ENCODE results near the gene PTPRS.
"Not testable (repeated sequence)": the region's sequence is repeated elsewhere in the genome, so short reads cannot be mapped to it uniquely, and the experiment has no call there.

The PTPRS gene

DNA sequence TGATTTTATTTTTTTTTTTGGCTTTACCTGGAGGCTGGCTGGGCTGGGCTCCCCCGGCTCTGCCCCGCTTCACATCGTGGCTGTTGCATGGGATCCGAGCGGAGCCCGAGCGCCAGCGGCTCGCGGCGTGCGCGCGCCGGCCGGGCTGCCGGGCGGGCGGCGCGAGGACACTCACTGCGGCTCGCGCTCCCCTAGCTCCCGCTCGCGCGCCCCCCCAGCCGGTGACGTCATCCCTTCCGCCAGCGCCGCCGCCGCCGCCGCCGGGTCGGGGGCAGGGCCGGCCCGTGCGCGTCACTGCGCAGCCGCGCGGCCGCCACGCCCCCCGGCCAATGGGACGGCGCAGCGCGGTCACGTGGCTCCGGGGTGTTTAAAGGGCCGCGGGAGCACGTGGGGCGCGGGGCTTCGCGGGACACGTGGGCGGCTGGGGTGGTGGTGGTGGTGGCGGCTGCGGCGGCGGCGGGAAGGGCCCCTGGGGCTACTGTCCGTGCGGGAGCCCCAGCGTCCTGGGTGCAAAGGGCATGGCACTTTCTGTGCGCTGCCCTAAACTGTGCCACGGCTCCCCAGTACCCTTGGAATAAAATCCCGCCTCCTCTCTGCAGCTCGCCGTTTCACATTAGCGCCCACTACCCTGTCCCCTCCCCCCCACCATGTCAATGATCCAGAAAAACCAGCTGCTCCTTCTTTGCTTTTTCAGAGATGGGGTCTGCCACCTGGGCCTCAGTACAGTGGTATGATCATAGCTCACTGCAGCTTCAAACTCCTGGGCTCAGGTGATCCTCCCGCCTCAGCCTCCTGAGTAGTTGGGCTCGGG is at the start of gene PTPRS:
Gene PTPRS, minus strand, starts transcription at position 176 of the 811 bp plus-strand sequence. CDS start 54,672 bp downstream, outside the sequence.
- DNase-seq: peak; percentile 78

DNA sequence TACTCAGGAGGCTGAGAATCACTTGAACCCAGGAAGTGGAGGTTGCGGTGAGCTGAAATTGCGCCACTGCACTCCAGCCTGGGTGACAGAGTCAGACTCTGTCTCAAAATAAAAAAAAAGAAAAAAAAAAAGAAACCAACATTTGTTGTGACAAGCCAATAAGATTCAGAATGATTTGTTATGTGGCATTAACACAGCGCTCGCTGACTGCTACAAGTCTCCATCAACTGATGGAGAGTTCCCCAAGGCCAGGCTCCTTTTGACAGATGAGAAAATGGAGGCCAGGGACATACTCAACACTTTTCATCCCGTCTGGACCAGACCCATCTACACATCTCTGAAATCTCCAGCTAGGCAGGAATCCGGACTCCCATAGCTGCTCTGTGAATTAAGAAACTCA is 48.7 kb upstream of the PTPRS start:
- DNase-seq: no peak

DNA sequence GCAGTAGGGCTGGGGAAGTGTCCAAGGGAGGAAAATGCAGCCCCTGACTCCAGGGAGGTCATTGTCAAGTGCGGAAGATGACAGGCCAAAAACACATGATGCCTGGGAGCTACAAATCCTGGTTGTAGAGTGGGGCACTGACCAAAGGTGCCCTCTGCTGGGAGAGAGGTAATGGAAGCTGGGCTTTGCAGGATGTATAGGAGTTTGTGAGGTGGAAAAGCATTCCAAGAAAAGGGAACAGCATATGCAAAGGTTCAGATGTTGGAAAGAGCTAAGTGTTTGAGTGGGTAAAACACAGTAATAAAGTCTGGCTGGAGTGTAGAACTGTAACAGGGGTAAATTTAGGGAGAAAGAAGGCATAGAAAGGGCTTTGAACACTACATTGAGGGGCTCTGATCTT is 46.9 kb upstream of the PTPRS start:
- no peak for DNase-seq

DNA sequence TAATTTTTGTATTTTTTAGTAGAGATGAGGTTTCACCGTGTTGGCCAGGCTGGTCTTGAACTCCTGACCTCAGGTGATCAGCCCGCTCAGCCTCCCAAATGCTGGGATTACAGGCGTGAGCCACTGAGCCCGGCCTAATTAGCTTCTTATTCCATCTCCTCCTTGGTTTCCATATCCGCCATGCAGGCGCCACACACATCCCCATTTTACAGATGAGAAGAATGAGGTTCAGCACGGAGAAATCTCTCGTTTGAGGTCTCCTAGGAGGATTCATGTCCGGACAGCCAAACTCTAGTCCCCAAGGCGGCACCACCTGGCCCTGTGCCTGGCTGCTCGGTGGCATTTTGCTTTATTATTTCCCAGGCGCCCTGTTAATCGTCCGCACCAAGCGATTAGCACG is 46.2 kb upstream of the PTPRS start:
- DNase-seq: no peak

DNA sequence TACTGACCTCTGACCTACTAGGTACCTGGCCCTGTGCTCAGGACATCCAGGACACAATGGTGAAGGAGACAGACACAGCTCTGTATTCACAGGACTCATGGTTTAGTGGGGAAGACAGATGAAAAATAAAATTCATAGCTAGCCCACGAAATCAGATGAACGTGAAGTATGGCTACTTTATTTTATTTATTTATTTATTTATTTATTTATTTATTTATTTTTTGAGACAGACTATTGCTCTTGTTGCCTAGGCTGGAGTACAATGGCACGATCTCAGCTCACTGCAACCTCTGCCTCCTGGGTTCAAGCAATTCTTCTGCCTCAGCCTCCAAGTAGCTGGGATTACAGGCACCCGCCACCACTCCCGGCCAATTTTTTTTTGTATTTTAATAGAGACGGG is 40.6 kb upstream of the PTPRS start:
- DNase-seq: not testable (repeated sequence)

DNA sequence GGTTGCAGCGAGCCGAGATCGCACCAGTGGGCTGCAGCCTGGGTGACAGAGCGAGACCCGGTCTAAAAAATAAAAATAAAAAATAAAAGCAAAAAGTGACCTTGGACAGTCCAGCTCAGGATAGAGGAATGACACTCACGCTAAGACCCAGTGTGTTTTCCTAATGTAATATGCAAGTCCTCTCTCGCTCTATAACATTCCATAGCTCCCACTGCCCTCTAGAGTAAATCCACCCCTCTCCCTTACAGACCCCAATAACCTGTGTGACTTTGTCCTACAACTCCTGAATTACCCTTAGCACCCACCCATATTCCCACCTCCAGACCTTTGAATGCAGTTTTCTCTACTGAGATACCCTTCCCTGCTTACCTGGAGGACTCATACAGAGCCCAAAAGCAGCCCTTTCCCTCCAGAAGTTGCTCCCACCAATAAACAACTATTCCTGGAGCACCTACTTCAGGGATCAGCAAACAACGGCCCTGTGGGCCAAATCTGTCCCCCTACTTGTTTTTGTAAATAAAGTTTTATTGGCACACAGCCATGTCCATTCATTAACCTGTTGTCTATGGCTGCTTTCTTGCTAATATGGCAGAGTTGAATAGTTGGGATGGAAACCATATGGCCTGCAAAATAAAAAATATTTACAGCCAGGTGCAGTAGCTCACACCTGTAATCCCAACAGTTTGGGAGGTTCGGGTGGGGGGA is 39.8 kb upstream of the PTPRS start:
- no peak for DNase-seq

DNA sequence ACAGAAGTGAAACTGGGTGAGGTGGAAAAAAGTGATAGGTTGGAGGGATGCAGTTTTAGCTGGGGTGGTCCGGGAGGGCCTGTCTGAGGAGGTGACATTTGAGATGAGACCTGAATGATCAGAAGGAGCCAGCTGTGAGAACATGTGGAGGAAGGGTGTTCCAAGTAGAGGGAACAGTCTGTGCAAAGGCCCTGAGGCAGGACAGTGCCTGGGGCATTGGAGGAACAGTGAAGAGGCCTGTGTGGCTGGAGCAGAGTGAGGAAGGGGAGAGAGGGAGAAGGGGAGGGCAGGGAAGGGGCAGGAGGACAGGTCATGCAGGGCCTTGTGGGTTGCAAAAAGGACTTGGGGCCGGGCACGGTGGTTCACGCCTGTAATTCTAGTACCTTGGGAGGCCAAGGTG is 36.3 kb upstream of the PTPRS start:
- DNase-seq: no peak

DNA sequence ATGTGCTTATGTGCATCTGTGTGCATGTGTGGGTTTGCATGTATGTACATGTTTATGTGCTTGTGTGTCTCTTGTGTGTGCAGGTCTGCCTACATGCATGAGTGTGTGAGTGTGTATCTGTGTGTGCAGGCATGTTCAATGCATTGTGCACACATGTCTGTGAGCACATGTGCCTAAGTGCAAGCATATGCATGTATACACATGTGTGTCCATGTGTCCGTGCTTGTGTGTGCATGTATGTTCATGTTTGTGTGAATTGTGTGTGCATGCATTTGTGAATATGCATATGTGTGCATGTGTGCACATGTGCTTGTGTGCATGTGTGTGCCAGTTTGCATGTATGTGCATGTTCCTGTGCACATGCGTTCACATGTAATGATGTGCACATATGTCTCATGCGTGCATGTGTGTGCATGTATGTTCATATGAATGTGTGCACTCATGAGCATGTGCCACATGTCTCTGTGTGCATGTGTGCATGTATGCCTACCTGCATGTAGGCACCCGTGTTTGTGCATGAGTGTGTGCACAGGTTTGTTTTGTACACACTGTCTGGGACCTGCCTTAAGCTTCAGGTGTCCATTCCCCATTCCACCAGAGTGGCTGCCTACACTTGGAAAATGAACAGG is 32.1 kb upstream of the PTPRS start:
- DNase-seq: no peak

DNA sequence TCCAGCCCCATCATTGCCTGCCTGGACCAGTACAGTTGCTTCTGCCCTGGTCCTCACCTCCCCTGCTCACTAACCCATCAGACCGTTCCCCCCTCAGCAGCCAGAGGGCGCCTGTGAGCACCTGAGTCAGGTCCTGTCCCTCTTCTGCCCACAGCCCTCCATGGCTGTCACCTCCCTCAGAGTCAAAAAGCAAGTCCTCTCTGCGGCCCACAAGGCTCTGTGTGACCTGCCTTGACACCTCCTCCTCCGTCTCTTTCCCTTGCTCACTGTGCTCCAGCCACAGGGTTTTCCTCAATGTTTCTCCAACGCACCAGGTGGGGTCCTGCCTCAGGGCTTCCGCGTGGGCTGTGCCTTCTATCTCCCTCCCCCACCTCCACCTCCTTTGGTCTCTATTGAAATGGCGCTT is 29.4 kb upstream of the PTPRS start:
- DNase-seq: no peak

DNA sequence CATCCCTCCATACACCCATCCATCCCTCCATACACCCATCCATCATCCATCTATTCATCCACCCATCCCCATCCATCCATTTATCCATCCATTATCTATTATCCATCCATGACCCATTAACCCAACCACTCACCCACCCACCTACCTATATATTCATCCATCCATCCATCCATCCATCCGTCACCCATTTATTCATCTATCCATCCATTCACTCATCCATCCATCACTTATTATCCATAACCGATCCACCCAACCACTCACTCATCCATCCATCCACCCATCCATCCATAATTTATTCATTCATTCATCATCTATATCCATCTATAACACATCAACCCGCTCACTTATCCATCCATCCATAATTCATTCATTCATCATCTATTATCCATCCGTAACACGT is 28.7 kb upstream of the PTPRS start:
- no peak for DNase-seq

DNA sequence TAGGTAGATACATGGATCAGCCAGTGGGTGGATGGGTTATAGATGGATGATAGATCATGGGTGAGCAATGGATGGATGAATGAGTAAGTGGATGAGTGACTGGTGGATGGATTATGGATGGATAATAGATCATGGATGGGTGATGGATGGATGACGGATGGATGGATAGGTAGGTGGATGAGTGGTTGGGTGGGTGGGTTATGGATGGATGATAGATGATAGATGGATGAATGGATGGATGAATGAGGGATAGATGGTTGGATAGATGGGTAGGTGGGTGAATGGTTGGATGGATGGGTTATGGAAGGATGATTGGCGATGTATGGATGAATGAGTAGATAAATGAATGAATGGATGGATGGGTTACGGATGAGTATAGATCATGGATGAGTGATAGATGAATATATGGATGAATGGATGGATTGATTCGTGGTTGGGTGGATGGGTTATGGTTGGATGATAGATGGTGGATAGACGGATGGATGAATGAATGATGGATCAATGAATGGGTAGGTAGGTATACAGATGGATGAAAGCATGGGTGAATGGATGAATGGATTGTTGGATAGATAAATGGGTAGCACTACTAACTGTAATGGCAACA is 27.0 kb upstream of the PTPRS start:
- DNase-seq: no peak

DNA sequence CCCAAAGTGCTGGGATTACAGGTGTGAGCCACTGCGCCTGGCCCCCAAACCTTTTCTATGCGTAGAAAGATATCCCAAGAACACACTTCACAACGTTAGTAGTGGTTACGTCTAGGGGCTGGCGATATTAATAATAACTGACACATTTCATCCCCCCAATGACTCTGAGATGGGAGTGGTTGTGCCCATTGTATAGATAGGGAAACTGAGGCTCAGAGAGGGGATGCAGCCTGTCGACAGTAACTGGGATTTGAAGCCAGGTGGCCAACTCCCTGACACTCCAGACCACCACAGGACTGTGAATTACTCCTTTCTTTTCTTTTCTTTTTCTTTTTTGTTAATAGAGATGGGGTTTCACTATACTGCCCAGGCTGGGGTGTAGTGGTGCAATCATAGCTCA is 25.3 kb upstream of the PTPRS start:
- DNase-seq: no peak

DNA sequence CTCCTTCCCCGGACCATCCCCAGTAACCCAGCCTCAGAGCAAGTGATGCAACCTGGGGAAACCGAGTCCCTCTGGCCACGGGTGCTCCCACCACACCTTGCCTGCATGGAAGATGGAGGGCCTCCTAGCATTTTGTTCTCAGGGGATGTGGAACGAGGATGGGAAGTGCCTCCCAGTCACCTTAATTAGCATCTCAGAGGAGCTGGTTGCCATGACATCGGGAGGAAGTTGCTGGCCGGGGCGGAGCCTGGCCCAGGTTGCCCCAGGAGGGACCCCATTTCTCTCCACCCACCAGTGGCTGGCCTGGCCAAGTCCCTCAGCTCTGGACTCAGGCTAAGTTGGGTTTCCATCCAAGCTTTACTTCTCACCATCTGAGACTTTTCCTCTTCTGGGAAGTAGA is 24.1 kb upstream of the PTPRS start:
- no peak for DNase-seq

DNA sequence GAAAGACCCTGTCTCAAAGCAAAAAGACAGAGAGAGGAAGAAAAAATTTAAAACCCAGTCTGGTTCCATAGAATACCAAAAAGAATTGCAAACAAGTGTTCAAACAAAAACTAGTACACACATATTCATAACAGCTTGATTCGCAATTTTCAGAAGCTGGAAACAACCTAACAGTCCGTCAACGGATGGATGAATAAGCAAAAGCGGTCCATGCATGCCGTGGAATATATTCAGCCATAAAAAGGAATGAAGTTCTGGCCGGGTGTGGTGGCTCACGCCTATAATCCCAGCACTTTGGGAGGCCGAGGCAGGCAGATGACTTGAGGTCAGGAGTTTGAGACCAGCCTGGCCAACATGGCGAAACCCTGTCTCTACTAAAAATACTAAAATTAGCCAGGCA is 21.2 kb upstream of the PTPRS start:
- DNase-seq: not testable (repeated sequence)

DNA sequence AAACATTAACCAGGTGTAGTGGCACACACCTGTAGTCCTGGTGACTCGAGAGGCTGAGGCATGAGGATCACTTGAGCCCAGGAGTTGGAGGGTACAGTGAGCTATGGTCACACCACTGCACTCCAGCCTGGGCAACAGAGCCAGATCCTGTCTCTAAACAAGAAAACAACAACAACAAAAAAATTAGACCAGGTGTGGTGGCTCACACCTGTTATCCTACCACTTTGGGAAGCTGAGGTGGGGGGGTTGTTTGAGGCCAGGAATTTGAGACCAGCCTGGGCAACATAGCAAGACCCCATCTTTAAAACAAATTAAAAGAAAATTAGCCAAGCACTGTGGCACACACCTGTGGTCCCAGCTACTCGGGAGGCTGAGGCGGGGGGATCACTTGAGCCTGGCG is 20.8 kb upstream of the PTPRS start:
- no peak for DNase-seq

DNA sequence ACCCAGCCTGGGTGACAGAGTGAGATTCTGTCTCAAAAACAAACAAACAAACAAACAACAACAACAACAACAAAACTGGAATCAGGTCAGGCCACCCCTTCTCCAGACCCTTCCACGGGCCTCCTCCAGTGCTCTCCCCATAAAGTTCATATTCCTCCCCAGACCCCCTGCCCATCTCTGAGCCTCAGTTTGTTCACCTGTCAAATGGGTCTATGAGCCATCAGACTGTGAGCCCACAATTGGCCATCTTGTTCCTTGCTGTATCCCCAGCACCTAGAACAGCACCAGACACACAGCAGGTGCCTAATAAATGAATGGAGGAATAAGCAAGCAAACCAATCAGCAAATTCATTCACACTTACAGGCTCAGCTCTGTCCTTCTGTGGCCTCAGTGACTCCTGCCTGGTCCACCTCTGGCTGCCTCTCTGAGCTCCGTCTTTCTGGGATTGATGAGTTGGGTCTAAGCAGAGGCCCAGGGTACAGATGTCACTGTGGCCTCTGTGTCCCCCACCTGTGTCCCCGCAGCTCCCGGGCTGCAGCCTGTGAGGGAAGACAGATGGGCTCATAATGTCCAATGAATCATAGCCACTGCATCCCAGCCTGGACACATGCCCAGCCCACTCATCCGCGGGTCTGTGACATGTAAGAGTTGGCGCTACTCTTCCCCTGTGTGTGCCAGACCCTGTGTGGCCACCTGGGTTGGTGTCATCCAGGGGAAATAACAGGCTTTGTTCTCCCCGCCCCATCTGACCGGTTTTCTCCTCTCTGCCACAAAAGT is 19.6 kb upstream of the PTPRS start:
- DNase-seq: peak; percentile 90

DNA sequence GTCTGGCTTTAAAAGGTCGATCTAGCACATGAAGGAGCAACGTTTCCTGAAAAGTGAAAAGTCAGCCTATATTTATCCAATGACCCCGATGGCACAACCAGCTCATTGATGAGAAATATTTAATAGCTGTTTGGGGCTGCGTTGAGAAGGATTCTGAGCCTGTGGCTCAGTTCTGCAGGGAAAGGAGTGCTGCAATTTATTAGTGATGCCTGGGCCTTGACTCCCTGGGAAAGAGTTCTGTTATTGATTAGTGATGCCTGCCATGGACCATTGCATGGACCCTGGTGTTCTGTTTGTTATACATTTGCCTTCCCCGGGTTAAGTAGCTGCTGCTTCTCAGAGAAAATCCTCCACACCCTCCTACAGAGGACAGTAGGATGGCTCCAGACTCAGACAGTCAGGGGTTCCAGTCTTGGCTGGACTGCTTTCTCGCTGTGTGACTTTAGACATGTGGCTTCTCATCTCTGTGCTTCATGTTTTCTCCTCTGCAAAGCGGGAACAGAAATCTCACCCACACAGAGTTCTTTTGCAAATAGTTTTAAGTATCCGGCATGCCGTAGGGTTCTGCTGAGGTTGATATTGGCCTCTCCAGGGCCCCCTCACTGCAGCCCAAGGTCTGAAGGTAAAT is 17.7 kb upstream of the PTPRS start:
- DNase-seq: peak; percentile 39

DNA sequence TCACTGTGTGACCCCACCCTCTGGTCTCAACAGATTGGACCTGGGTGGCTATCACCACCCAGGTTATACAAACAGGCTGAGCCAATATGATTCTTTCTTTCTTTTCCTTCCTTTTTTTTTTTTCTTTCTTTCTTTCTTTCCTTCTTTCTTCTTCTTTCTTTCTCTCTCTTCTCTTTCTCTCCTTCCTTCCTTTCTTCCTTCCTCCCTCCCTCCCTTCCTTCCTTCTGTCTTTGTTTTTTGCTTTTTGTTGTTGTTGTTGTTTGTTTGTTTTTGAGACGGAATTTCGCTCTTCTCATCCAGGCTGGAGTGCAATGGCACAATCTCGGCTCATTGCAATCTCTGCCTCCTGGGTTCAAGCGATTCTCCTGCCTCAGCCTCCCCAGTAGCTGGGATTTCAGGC is 17.0 kb upstream of the PTPRS start:
- DNase-seq: no peak

DNA sequence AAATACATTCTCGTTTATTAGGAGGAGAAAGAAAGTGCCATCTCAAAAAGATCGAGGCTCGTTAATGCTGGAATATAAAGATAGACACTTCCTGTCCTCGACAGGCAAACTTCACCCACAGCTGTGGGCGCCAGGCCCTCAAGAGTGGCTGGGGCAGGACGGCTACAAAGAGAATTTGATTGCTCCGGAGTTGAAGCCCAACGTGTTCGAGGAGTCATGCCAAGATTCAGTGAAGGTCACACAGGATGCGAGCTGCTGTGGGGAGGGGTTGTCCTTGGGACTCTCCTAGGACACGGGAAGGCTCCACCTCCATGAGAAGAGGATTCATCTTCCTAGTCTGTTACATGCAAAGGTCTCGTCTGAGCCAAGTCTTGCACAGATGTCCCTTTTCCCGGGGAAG is 16.3 kb upstream of the PTPRS start:
- DNase-seq: peak; percentile 50

DNA sequence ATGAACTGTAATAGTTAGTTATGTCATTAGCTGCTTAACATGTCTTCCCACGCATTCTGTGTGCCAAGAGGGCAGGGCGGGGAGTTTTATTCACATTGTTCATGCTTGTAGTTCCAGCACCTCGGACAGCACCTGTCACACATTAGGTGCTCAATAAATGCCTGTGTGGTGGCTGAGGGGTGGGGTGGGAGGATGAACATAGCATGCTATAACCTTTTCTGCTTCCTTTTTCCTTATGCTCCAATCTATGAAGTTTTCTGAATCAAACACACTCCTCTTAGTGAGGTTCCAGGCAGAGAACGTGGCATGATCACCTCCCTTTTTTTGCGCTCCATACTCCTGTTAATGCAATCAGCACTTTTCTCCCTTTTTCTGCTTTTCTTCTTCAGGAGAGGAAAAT is 15.8 kb upstream of the PTPRS start:
- no peak for DNase-seq

DNA sequence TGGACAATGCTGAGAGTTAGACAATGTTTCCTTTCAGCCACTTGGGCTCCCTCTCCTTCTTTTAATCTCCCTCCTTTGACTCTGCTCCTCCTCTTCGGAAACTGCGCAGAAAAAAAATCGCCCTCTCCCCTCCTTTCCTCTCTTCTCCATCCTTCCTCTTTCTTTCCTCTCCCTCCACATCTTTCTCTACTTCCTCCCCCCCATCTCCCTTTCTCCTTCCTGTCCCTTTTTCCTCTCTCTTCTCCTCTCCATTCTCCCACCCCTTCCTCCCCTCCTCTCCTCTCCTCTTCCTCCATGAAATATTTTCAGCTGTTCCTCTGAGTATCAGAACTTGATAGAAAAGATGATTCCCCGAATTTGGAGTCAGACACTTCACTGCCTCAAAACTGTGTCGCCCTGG is 15.1 kb upstream of the PTPRS start:
- DNase-seq: no peak

DNA sequence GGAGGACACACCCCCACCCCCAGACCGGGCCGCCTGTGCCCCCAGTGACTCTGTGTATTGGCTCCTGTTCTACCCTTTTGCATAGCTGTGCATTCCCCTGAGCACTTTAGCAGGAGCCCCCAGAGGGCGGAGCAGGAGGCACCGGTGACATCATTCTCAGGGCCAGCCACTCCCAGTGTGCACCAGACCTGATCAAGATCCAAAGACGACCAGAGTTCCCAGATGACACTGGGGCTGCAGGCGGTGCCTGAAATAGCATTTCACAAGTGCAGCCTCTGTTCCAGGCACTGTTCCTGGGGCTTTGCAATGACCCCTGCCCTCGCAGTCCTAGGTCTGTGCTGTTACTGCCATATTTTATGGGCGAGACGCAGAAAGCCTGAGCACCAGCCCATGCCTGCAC is 14.5 kb upstream of the PTPRS start:
- DNase-seq: no peak

Data from NCI-H446 treated with DMSO at 0.1 percent for 48 hours (cell line).